Bronchial smooth muscle cell (primary cell): Measurements from ENCODE around the gene ZNF175. TPM values are rescaled to one million over a fixed set of nuclear protein-coding genes. Genes with fewer than 3 reads are reported as not detected.

Experiments
- total RNA-seq: library from RNA; depleted of rRNA; stranded (reverse); fragments of >200 nt; gene quantifications from 2 replicates; pipeline ENCODE4 v1.2.1, GENCODE V29; 2014

The ZNF175 gene
- total RNA-seq = 3.0 and 3.1 TPM in 2 replicates

DNA sequence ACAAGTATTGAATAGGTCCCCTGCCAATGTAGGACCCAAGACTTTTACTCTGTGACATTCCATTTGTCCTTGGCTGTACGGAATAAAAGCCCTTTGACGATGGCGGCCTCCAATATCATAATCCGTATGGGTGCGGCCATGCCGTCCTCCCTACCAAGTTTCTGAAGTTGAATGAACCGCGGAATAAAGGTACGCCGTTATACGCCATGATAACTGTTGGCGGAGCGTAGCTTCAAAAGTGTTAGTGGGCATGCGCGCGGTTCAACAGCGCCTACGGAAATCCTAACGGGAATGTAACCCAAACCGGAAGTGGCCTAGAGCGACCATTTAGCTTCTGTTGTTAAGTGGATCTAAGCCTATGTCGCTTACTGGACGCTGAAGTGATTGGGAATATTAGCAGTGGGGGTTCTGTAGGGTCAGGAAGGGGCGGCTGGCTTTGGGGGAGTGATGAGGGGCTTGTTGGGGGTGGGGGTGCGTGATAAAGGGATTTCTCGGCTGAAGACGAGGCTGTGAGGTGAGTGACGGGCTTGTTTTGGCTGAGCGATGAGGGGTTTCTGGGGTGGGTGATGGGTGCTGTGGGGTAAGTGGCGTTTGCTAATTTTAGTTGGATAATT, at the start of gene ZNF175:
TSS of gene ZNF175 (plus strand) at position 322 of the 614 bp plus-strand sequence. CDS start 2,047 bp downstream, outside the sequence.

DNA sequence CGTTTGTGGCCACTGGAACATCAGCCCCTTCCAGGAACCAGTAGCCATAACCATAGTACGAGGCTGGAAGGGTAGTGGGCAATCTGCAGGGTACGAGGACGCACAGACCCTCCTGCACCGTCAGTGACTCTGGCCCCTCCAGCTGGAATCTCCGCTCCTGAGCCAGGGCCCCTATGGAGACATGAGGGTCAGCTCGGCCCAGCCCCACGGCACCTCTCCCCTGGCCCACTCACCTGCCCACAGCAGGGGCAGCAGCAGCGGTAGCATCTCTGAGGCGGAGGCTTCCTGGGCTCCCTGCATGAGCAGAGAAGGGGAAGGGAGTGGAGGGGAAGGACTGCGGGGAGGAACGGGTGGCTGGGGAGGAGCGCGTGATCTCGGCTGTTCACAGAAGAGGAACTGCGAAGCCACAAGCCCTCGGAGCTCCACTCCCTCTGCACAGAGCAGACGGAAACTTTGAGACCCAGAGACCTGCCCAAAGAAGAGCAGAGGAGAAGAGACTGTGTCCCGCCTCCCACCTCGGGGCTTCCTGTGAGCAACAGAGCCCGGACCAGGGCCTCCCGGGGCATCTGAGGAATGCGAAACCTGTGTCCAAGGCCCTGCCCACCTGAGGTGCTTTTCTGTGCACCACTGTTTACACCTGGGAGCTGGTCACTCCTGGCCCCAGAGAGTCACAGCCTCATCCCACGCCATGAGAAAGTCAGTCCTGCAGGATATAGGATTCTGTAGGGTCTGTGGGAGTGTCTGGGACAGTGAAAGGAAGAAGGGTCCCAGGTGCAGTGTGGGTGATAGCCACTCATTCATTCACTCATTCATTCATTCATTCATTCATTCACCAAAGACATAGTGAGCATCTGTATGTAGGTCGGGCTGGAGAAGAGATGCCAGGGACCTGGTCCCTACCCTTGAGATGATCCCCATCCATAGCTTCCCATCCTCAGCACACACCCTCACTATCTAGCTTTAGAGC, 39.5 kb upstream of the ZNF175 start, which contains the start of gene SIGLEC6:
TSS of gene SIGLEC6 (minus strand) at position 322 of the 967 bp plus-strand sequence. CDS start at position 300, 22 bp downstream.

DNA sequence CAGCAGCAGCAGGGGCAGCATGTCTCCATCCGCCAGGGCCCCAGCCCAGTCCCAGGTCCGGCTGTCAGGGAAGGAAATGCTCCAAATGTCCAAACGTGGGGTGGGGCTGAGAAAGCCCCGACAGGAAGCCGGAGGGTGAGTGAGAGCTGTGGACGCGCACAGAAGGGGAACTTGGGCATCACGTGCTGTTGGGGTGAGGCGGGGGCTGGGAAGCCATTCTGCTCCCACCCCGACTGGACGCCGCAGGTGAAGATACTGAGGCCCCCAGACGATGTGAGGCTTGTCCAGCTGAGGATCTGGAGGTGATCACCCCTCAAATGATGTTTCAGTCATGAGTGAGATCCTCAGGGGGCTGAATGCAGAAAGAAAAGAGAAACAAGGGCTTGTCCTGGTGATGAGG, 59.2 kb downstream of the ZNF175 start, which contains the start of gene SIGLEC5:
TSS of gene SIGLEC5 (minus strand) at position 87 of the 400 bp plus-strand sequence. CDS start at position 21, 66 bp downstream.

Other genes starting within 250 kb of the ZNF175 start
- 0.32 and 0.43 TPM in 2 replicates for gene VSIG10L, start 229.1 kb upstream of the ZNF175 start, total RNA-seq
- gene ETFB, start 204.9 kb upstream of the ZNF175 start, total RNA-seq = 405 and 442 TPM in 2 replicates
- gene CLDND2, start 202.3 kb upstream of the ZNF175 start, total RNA-seq = not detected in 2 replicates
- not detected in 2 replicates for gene NKG7, start 198.6 kb upstream of the ZNF175 start, total RNA-seq
- gene LIM2, start 183.3 kb upstream of the ZNF175 start, total RNA-seq = not detected in 2 replicates
- gene C19orf84, start 180.7 kb upstream of the ZNF175 start, total RNA-seq = not detected in 2 replicates
- not detected in 2 replicates for gene SIGLEC10, start 153.6 kb upstream of the ZNF175 start, total RNA-seq
- not detected in 2 replicates for gene SIGLEC8, start 112.8 kb upstream of the ZNF175 start, total RNA-seq
- gene CEACAM18, start 92.7 kb upstream of the ZNF175 start, total RNA-seq = not detected in 2 replicates
- gene SIGLEC12, start 69.5 kb upstream of the ZNF175 start, total RNA-seq = not detected in 2 replicates
- not detected in 2 replicates for gene SIGLEC6, start 39.6 kb upstream of the ZNF175 start, total RNA-seq
- not detected in 2 replicates for gene SIGLEC5, start 59.1 kb downstream of the ZNF175 start, total RNA-seq
- not detected in 2 replicates for gene SIGLEC14, start 75.5 kb downstream of the ZNF175 start, total RNA-seq
- 10.6 and 12.3 TPM in 2 replicates for gene SPACA6, start 122.0 kb downstream of the ZNF175 start, total RNA-seq
- gene HAS1, start 152.7 kb downstream of the ZNF175 start, total RNA-seq = 0.09 TPM in 1 of 2 replicates, not detected in the other
- gene FPR1, start 180.6 kb downstream of the ZNF175 start, total RNA-seq = 0.09 TPM in 1 of 2 replicates, not detected in the other
- gene FPR2, start 189.9 kb downstream of the ZNF175 start, total RNA-seq = under 0.01 TPM in 1 of 2 replicates, not detected in the other
- gene FPR3, start 223.9 kb downstream of the ZNF175 start, total RNA-seq = not detected in 2 replicates